Measurements from ENCODE around the gene GPR153.

GPR153 gene

GRCh38 chr1:6274622-6275139, 13.8 kb upstream of the GPR153 start:
- Histone ChIP-seq H3K4me3 (ENCODE audit: insufficient read depth in 1 of 2, low read depth in 1 of 2, low read length in 2 of 2) (no peak overlapping the region), H2AFZ (ENCODE audit: low read depth, low read length) (no peak overlapping the region), H3K9ac (ENCODE audit: low read length) (no peak overlapping the region), H3K4me2 (ENCODE audit: low read length, poor library complexity, severe bottlenecking) (no peak overlapping the region), H3K14ac (ENCODE audit: low read length in 2 of 2) (no peak overlapping the region), H3K18ac (ENCODE audit: low read depth in 1 of 2, low read length in 2 of 2) (no peak overlapping the region), H4K8ac (ENCODE audit: low read length) (no peak overlapping the region), H3K27me3 (ENCODE audit: control insufficient read depth in 1 of 2, insufficient read depth in 1 of 2, low read length in 2 of 2) (no peaks in the 10 kb centered on the region), H3K79me1 (replicated peaks; ENCODE audit: low read length, poor library complexity, severe bottlenecking) (no peaks in the 10 kb centered on the region), H2BK5ac (ENCODE audit: low read depth, low read length, poor library complexity, severe bottlenecking) (no peak overlapping the region), H3K23ac (ENCODE audit: low read length in 2 of 2) (no peak overlapping the region), H3K36me3 (ENCODE audit: control insufficient read depth in 1 of 2, insufficient read depth in 2 of 2, low read depth in 1 of 2, low read length in 2 of 2) (peaks cover 0 to 37% of the 10 kb centered on the region in 2 experiments), H2AK5ac (ENCODE audit: low read length, severe bottlenecking) (no peak overlapping the region), H2BK15ac (ENCODE audit: low read depth, poor library complexity, severe bottlenecking) (no peak overlapping the region), H3K27ac (ENCODE audit: low read length, poor library complexity, severe bottlenecking) (no peak overlapping the region), H2BK120ac (ENCODE audit: low read depth, low read length) (no peak overlapping the region), H3K4ac (ENCODE audit: low read depth in 1 of 2, low read length in 2 of 2) (peak overlapping the region in 1 of 2 experiments; percentile 30), H3K9me3 (ENCODE audit: control insufficient read depth, low read length) (no peaks in the 10 kb centered on the region), H3K4me1 (ENCODE audit: control insufficient read depth, insufficient read depth, low read depth, low read length) (peaks cover 61% of the 10 kb centered on the region), H2BK12ac (ENCODE audit: low read length in 2 of 2) (peak overlapping the region in 1 of 2 experiments; percentile 31), H4K91ac (ENCODE audit: low read length) (peak overlapping the region; percentile 3)
- WGBS = 96% methylated on average over 15 of the region's 16 CpGs
- DNase-seq = no peak

DNA sequence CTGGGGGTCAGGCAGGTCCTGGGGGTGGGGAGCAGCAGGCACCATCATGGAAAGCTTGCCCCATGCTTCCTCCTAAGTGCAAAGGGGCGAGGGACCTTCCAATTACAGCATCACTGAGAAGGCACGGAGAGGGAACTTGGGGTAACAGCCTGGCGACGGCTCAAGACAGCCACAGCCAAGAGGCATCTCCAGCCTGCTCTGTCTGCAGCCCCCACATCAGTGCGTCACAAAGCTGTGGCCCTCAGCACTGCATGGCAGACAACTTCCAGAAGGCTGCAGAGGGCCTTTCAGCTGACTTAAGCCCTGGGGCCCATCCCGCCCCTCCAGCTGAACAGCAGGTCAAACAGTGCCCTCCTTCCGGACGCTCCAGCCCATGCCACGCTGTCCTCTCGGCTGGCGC, 13.2 kb upstream of the GPR153 start:
- H3K14ac ChIP-seq (ENCODE audit: low read length in 2 of 2) = no peak overlapping the region
- no peak overlapping the region for H2AK5ac ChIP-seq (ENCODE audit: low read length, severe bottlenecking)
- H3K4me1 ChIP-seq (ENCODE audit: control insufficient read depth, insufficient read depth, low read depth, low read length) = peaks cover 66% of the 10 kb centered on the region
- H3K23ac ChIP-seq (ENCODE audit: low read length in 2 of 2) = no peak overlapping the region
- no peak overlapping the region for H3K9ac ChIP-seq (ENCODE audit: low read length)
- H3K79me1 ChIP-seq (replicated peaks; ENCODE audit: low read length, poor library complexity, severe bottlenecking) = no peaks in the 10 kb centered on the region
- H3K18ac ChIP-seq (ENCODE audit: low read depth in 1 of 2, low read length in 2 of 2) = peak overlapping the region in 1 of 2 experiments; percentile 11
- no peak overlapping the region for H4K91ac ChIP-seq (ENCODE audit: low read length)
- H2AFZ ChIP-seq (ENCODE audit: low read depth, low read length) = no peak overlapping the region
- H3K4ac ChIP-seq (ENCODE audit: low read depth in 1 of 2, low read length in 2 of 2) = no peak overlapping the region
- no peak overlapping the region for H3K4me2 ChIP-seq (ENCODE audit: low read length, poor library complexity, severe bottlenecking)
- peaks cover 0 to 32% of the 10 kb centered on the region in 2 experiments for H3K36me3 ChIP-seq (ENCODE audit: control insufficient read depth in 1 of 2, insufficient read depth in 2 of 2, low read depth in 1 of 2, low read length in 2 of 2)
- H3K27ac ChIP-seq (ENCODE audit: low read length, poor library complexity, severe bottlenecking) = no peak overlapping the region
- no peak overlapping the region for H2BK15ac ChIP-seq (ENCODE audit: low read depth, poor library complexity, severe bottlenecking)
- H3K27me3 ChIP-seq (ENCODE audit: control insufficient read depth in 1 of 2, insufficient read depth in 1 of 2, low read length in 2 of 2) = no peaks in the 10 kb centered on the region
- H2BK12ac ChIP-seq (ENCODE audit: low read length in 2 of 2) = peak overlapping the region in 1 of 2 experiments; percentile 4
- H4K8ac ChIP-seq (ENCODE audit: low read length) = no peak overlapping the region
- no peak for DNase-seq
- 96% methylated on average over 11 of the region's 11 CpGs for WGBS
- no peak overlapping the region for H3K4me3 ChIP-seq (ENCODE audit: insufficient read depth in 1 of 2, low read depth in 1 of 2, low read length in 2 of 2)
- H2BK120ac ChIP-seq (ENCODE audit: low read depth, low read length) = no peak overlapping the region
- no peak overlapping the region for H2BK5ac ChIP-seq (ENCODE audit: low read depth, low read length, poor library complexity, severe bottlenecking)
- no peaks in the 10 kb centered on the region for H3K9me3 ChIP-seq (ENCODE audit: control insufficient read depth, low read length)

DNA sequence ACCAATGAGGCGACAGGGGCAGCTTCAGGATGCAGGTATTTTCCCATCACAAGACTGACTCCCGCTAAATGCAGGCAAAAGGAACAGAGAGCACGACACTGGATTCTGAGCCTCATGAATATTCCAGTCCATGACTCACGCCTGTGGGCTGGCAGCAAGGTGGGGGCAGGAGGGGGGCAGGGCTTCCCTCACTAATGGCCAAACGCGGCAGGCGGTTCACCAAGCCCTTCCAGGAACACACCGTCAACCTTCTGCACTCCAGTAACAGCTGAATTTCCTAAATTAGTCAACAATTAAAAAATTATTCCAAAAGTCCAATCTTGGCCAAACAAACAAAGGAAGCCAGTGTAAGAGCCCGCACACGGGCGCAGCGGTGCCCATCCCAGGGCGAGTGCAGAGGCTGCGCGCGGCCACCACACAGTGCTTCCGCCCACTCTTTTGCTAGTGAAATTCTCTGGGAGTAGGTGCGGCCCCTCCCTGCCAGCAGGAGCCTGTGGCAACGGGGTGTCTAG, 12.5 kb upstream of the GPR153 start:
- Histone ChIP-seq H3K79me1 (replicated peaks; ENCODE audit: low read length, poor library complexity, severe bottlenecking) (no peaks in the 10 kb centered on the region), H3K4me3 (ENCODE audit: insufficient read depth in 1 of 2, low read depth in 1 of 2, low read length in 2 of 2) (no peak overlapping the region), H3K27me3 (ENCODE audit: control insufficient read depth in 1 of 2, insufficient read depth in 1 of 2, low read length in 2 of 2) (no peaks in the 10 kb centered on the region), H2BK12ac (ENCODE audit: low read length in 2 of 2) (peak overlapping the region in 1 of 2 experiments; percentile 1), H2BK15ac (ENCODE audit: low read depth, poor library complexity, severe bottlenecking) (no peak overlapping the region), H3K14ac (ENCODE audit: low read length in 2 of 2) (no peak overlapping the region), H3K4ac (ENCODE audit: low read depth in 1 of 2, low read length in 2 of 2) (no peak overlapping the region), H3K27ac (ENCODE audit: low read length, poor library complexity, severe bottlenecking) (no peak overlapping the region), H3K9me3 (ENCODE audit: control insufficient read depth, low read length) (no peaks in the 10 kb centered on the region), H4K91ac (ENCODE audit: low read length) (peak overlapping the region; percentile 77), H3K36me3 (ENCODE audit: control insufficient read depth in 1 of 2, insufficient read depth in 2 of 2, low read depth in 1 of 2, low read length in 2 of 2) (peaks cover 0 to 25% of the 10 kb centered on the region in 2 experiments), H3K9ac (ENCODE audit: low read length) (no peak overlapping the region), H2BK5ac (ENCODE audit: low read depth, low read length, poor library complexity, severe bottlenecking) (no peak overlapping the region), H2BK120ac (ENCODE audit: low read depth, low read length) (no peak overlapping the region), H2AK5ac (ENCODE audit: low read length, severe bottlenecking) (no peak overlapping the region), H4K8ac (ENCODE audit: low read length) (no peak overlapping the region), H3K4me1 (ENCODE audit: control insufficient read depth, insufficient read depth, low read depth, low read length) (peaks cover 73% of the 10 kb centered on the region), H2AFZ (ENCODE audit: low read depth, low read length) (no peak overlapping the region), H3K4me2 (ENCODE audit: low read length, poor library complexity, severe bottlenecking) (no peak overlapping the region), H3K23ac (ENCODE audit: low read length in 2 of 2) (no peak overlapping the region), H3K18ac (ENCODE audit: low read depth in 1 of 2, low read length in 2 of 2) (peak overlapping the region; percentile 38 to 69)
- DNase-seq = peak; percentile 74
- WGBS = 73% methylated on average over 19 of the region's 19 CpGs

- Histone ChIP-seq H4K8ac (ENCODE audit: low read length) (no peak overlapping the region), H3K36me3 (ENCODE audit: control insufficient read depth in 1 of 2, insufficient read depth in 2 of 2, low read depth in 1 of 2, low read length in 2 of 2) (peaks cover 0 to 20% of the 10 kb centered on the region in 2 experiments), H4K91ac (ENCODE audit: low read length) (peak overlapping the region; percentile 77), H2AFZ (ENCODE audit: low read depth, low read length) (no peak overlapping the region), H2BK5ac (ENCODE audit: low read depth, low read length, poor library complexity, severe bottlenecking) (no peak overlapping the region), H2BK15ac (ENCODE audit: low read depth, poor library complexity, severe bottlenecking) (no peak overlapping the region), H3K4ac (ENCODE audit: low read depth in 1 of 2, low read length in 2 of 2) (peak overlapping the region in 1 of 2 experiments; percentile 10), H3K9me3 (ENCODE audit: control insufficient read depth, low read length) (no peaks in the 10 kb centered on the region), H3K23ac (ENCODE audit: low read length in 2 of 2) (no peak overlapping the region), H3K79me1 (replicated peaks; ENCODE audit: low read length, poor library complexity, severe bottlenecking) (no peaks in the 10 kb centered on the region), H3K9ac (ENCODE audit: low read length) (no peak overlapping the region), H2BK120ac (ENCODE audit: low read depth, low read length) (no peak overlapping the region), H3K14ac (ENCODE audit: low read length in 2 of 2) (no peak overlapping the region), H2AK5ac (ENCODE audit: low read length, severe bottlenecking) (peak overlapping the region; percentile 21), H3K4me1 (ENCODE audit: control insufficient read depth, insufficient read depth, low read depth, low read length) (peaks cover 75% of the 10 kb centered on the region), H3K27me3 (ENCODE audit: control insufficient read depth in 1 of 2, insufficient read depth in 1 of 2, low read length in 2 of 2) (no peaks in the 10 kb centered on the region), H3K4me2 (ENCODE audit: low read length, poor library complexity, severe bottlenecking) (no peak overlapping the region), H3K4me3 (ENCODE audit: insufficient read depth in 1 of 2, low read depth in 1 of 2, low read length in 2 of 2) (no peak overlapping the region), H3K27ac (ENCODE audit: low read length, poor library complexity, severe bottlenecking) (no peak overlapping the region), H2BK12ac (ENCODE audit: low read length in 2 of 2) (peak overlapping the region; percentile 12 to 43), H3K18ac (ENCODE audit: low read depth in 1 of 2, low read length in 2 of 2) (peak overlapping the region in 1 of 2 experiments; percentile 69)
- DNase-seq = no peak
- 87% methylated on average over 6 of the region's 6 CpGs for WGBS
Measured at GRCh38 chr1:6272868-6273267, 12.0 kb upstream of the GPR153 start.
